ENCODE results near the gene SCGB1C2.

SCGB1C2 gene

GRCh38 chr17:173166-173911, 36.0 kb downstream of the SCGB1C2 start:
- no peak for DNase-seq

GRCh38 chr17:177155-177554, 39.8 kb downstream of the SCGB1C2 start:
- no peak for DNase-seq

GRCh38 chr17:177762-178161, 40.4 kb downstream of the SCGB1C2 start:
- no peak for DNase-seq

- no peak for DNase-seq
These were observed 41.1 kb downstream of the SCGB1C2 start for GRCh38 chr17:178292-179065.

- no peak for DNase-seq
These were observed 41.7 kb downstream of the SCGB1C2 start for GRCh38 chr17:179066-179432.

- no peak for DNase-seq
These were observed 42.5 kb downstream of the SCGB1C2 start for GRCh38 chr17:179781-180380.

GRCh38 chr17:180381-181244, 43.2 kb downstream of the SCGB1C2 start:
- DNase-seq = no peak

- no peak for DNase-seq
These were observed 44.1 kb downstream of the SCGB1C2 start, which contains the start of gene DOC2B for GRCh38 chr17:181245-182049. Gene DOC2B, minus strand, starts transcription at chr17:181650. Its CDS starts 171 bp downstream, at chr17:181479.

- DNase-seq = no peak
These were observed 44.8 kb downstream of the SCGB1C2 start for GRCh38 chr17:182050-182751.

- DNase-seq = no peak
These were observed 45.7 kb downstream of the SCGB1C2 start for GRCh38 chr17:183021-183420.

GRCh38 chr17:185445-186138, 48.2 kb downstream of the SCGB1C2 start:
- no peak for DNase-seq

- DNase-seq = no peak
These were observed 49.8 kb downstream of the SCGB1C2 start for GRCh38 chr17:187130-187529.

All from effector CD8-positive, alpha-beta T cell (primary cell).